Fibroblast of skin of right quadriceps (primary cell): ENCODE results near the gene RGMA.

Experiments used
- DNase-seq: peaks from one replicate; pipeline ENCODE4 v3.0.0-alpha.2; 2013

The RGMA gene

GRCh38 chr15:93088981-93089726 lies at the start of gene RGMA:
TSS of gene RGMA (minus strand) at chr15:93089211. CDS start at chr15:93088932, 279 bp downstream.
- no peak for DNase-seq

GRCh38 chr15:93136606-93137005 lies 47.6 kb upstream of the RGMA start:
- no peak for DNase-seq

GRCh38 chr15:93135997-93136397 lies 47.0 kb upstream of the RGMA start:
- no peak for DNase-seq

GRCh38 chr15:93135459-93135858 lies 46.4 kb upstream of the RGMA start:
- DNase-seq, result no peak

- no peak for DNase-seq
Observed at GRCh38 chr15:93131485-93132095, 42.6 kb upstream of the RGMA start.

GRCh38 chr15:93129702-93130488 lies 40.9 kb upstream of the RGMA start:
- DNase-seq, result no peak

- DNase-seq, result no peak
Observed at GRCh38 chr15:93127286-93127685, 38.3 kb upstream of the RGMA start.

- no peak for DNase-seq
Observed at GRCh38 chr15:93126599-93126998, 37.6 kb upstream of the RGMA start.

GRCh38 chr15:93126148-93126547 lies 37.1 kb upstream of the RGMA start:
- no peak for DNase-seq

GRCh38 chr15:93124126-93124525 lies 35.1 kb upstream of the RGMA start:
- DNase-seq, result no peak

GRCh38 chr15:93121973-93122910 lies 33.2 kb upstream of the RGMA start:
- DNase-seq, result peak; percentile 13

GRCh38 chr15:93121107-93121506 lies 32.1 kb upstream of the RGMA start:
- DNase-seq, result no peak

GRCh38 chr15:93118904-93119303 lies 29.9 kb upstream of the RGMA start:
- no peak for DNase-seq

GRCh38 chr15:93111451-93111850 lies 22.4 kb upstream of the RGMA start:
- DNase-seq, result no peak

- DNase-seq, result no peak
Observed at GRCh38 chr15:93110502-93111040, 21.6 kb upstream of the RGMA start.

- no peak for DNase-seq
Observed at GRCh38 chr15:93109336-93110102, 20.5 kb upstream of the RGMA start.

- DNase-seq, result no peak
Observed at GRCh38 chr15:93107646-93108045, 18.6 kb upstream of the RGMA start.

GRCh38 chr15:93105485-93105884 lies 16.5 kb upstream of the RGMA start:
- DNase-seq, result no peak

GRCh38 chr15:93103823-93104222 lies 14.8 kb upstream of the RGMA start:
- no peak for DNase-seq

GRCh38 chr15:93102211-93102610 lies 13.2 kb upstream of the RGMA start:
- no peak for DNase-seq

GRCh38 chr15:93093765-93094164 lies 4.8 kb upstream of the RGMA start:
- DNase-seq, result no peak

- no peak for DNase-seq
Observed at GRCh38 chr15:93091465-93091864, 2.5 kb upstream of the RGMA start.
